Lower lobe of right lung (tissue), 2 donors: ENCODE measurements around the gene RTCB. TPM values are rescaled to one million over a fixed set of nuclear protein-coding genes. Genes with fewer than 3 reads are reported as not detected.

ENCODE experiments used
- ATAC-seq, 2 donors: fragments of 200-7000 bp; cut with Tn5 transposase; one replicate each; pipeline ENCODE4 v1.9.1; 2020 to 2022; ENCODE audit warnings: mild to moderate bottlenecking in 2 of 2, moderate library complexity in 2 of 2
- DNase-seq: peaks from one replicate; pipeline ENCODE4 v3.0.0-alpha.2; 2020
- H3K27ac ChIP-seq: fragments of 200-600 bp; one replicate; pipeline ENCODE4 v1.8.0; 2022
- H3K27me3 ChIP-seq: fragments of 200-600 bp; one replicate; pipeline ENCODE4 v1.8.0; 2022; ENCODE audit warnings: low read depth
- H3K36me3 ChIP-seq: fragments of 200-600 bp; one replicate; pipeline ENCODE4 v1.8.0; 2022; ENCODE audit warnings: mild to moderate bottlenecking
- H3K4me1 ChIP-seq: fragments of 200-600 bp; one replicate; pipeline ENCODE4 v1.8.0; 2022
- H3K4me3 ChIP-seq: fragments of 200-600 bp; one replicate; pipeline ENCODE4 v1.8.0; 2022; ENCODE audit warnings: mild to moderate bottlenecking
- H3K9me3 ChIP-seq: fragments of 200-600 bp; one replicate; pipeline ENCODE4 v1.8.0; 2022
- intact Hi-C: fragments of 100-400 bp; cut with DNase I; formaldehyde crosslinking; loops from one replicate; pipeline ENCODE4 v1.11.0; 2022
- total RNA-seq: library from RNA; stranded (reverse); fragmentation: NEBNext Ultra II Directional; extraction: Animal tissue kit (Norgen Biotek cat#: 25700); gene quantifications from one replicate; pipeline ENCODE4 v1.2.1, GENCODE V29; 2021
- TF ChIP-seq, protein P1 (sequence below): fragments of 200-600 bp; IDR thresholded peaks from one replicate; pipeline ENCODE4 v1.8.0; 2022; ENCODE audit warnings: antibody characterized with exemption, mild to moderate bottlenecking
- donor health status: DM: no; HTN: yes; CAD: no; lungs with severe emphysema.

Gene RTCB
- total RNA-seq, 1 donor from 2014 or later = 58.2 TPM

DNA sequence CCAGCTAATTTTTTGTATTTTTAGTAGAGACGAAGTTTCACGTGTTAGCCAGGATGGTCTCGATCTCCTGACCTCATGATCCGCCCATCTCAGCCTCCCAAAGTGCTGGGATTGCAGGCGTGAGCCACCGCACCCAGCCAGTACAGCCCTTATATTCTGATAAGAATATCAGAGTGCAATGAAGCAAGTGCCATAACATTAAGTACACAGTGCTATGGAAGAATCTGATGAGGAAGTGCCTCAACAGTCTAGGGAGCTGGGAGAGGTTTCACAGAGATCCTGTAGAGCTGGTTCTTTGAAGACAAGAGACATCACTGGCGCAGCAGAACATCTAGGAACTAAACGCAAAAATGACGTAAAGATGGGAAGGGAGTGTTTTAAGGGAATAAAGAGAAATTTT, 2.1 kb downstream of the RTCB start:
- peaks cover 42% of the 10 kb centered on the region for H3K36me3 ChIP-seq
- DNase-seq (no peak), ATAC-seq (no peak)
- no peak overlapping the region for H3K4me3 ChIP-seq
- H3K9me3 ChIP-seq = no peaks in the 10 kb centered on the region
- TF ChIP-seq, protein P1, sequence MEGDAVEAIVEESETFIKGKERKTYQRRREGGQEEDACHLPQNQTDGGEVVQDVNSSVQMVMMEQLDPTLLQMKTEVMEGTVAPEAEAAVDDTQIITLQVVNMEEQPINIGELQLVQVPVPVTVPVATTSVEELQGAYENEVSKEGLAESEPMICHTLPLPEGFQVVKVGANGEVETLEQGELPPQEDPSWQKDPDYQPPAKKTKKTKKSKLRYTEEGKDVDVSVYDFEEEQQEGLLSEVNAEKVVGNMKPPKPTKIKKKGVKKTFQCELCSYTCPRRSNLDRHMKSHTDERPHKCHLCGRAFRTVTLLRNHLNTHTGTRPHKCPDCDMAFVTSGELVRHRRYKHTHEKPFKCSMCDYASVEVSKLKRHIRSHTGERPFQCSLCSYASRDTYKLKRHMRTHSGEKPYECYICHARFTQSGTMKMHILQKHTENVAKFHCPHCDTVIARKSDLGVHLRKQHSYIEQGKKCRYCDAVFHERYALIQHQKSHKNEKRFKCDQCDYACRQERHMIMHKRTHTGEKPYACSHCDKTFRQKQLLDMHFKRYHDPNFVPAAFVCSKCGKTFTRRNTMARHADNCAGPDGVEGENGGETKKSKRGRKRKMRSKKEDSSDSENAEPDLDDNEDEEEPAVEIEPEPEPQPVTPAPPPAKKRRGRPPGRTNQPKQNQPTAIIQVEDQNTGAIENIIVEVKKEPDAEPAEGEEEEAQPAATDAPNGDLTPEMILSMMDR = no peak
- H3K4me1 ChIP-seq = peaks cover 23% of the 10 kb centered on the region
- no peak overlapping the region for H3K27ac ChIP-seq
- intact Hi-C loops = no loop called here
- H3K27me3 ChIP-seq = no peaks in the 10 kb centered on the region

DNA sequence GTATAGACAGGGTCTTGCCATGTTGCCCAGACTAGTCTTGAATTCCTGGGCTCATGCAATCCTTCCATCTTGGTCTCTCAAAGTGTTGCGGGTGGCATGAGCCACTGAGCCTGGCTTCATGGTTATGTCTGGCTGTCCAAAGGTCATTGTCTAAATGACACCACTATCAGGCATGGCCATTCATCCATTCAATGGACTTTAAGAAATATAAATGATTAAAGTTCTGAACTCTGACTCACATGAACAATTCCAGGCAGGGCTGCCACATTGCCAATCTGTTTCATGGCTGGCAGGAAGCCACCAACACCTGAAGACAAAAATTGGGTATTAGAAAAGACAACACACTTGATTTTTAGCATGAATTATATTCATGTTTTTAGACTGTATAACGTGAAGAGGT, 4.1 kb downstream of the RTCB start:
- no peaks in the 10 kb centered on the region for H3K27me3 ChIP-seq
- ATAC-seq (no peak), DNase-seq (no peak)
- TF ChIP-seq, protein P1 = no peak
- peak overlapping the region; percentile 31 for H3K27ac ChIP-seq
- no peak overlapping the region for H3K4me3 ChIP-seq
- intact Hi-C loops = no loop called here
- H3K4me1 ChIP-seq = peaks cover 23% of the 10 kb centered on the region
- no peaks in the 10 kb centered on the region for H3K9me3 ChIP-seq
- peaks cover 63% of the 10 kb centered on the region for H3K36me3 ChIP-seq

DNA sequence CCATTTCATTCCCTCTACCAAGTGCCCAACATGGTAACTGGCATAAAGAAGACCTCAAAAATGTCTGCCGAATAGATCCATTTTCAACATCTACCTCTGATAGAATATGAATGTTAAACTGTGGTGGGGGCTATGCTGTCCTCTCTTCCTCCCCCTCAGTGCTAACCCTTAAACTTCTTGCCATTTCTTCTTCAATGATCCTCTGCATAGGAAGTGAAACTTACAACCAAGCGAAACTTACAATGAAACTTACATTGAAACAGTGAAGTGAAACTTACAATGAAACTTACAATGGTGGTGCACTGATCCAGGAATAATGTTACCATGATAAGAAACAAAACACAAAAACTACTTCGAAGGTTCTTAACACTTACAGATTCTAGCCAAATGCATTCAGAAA, 4.7 kb downstream of the RTCB start:
- Histone ChIP-seq H3K9me3 (no peaks in the 10 kb centered on the region), H3K4me1 (peaks cover 23% of the 10 kb centered on the region), H3K4me3 (no peak overlapping the region), H3K36me3 (peaks cover 69% of the 10 kb centered on the region), H3K27me3 (no peaks in the 10 kb centered on the region), H3K27ac (peak overlapping the region; percentile 31)
- intact Hi-C loops = no loop called here
- ATAC-seq (no peak), DNase-seq (no peak)
- TF ChIP-seq, protein P1 = no peak

DNA sequence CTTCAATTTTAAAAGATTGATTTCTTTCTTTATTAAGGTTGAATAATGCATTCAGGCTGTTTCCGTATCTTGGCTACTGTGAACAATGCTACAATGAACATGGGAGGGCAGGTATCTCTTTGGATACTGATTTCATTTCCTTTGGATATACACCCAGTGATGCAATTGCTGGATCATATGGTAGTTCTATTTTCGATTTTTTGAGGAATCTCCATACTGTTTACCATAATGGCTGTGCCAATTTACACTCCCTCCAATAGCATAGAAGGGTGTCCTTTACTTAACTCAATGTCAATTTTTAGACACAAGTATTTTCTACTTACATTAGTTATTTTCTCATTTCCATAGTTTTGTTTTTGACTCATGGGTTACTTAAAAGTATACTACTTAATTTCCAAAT, 8.0 kb downstream of the RTCB start:
- no peaks in the 10 kb centered on the region for H3K27me3 ChIP-seq

DNA sequence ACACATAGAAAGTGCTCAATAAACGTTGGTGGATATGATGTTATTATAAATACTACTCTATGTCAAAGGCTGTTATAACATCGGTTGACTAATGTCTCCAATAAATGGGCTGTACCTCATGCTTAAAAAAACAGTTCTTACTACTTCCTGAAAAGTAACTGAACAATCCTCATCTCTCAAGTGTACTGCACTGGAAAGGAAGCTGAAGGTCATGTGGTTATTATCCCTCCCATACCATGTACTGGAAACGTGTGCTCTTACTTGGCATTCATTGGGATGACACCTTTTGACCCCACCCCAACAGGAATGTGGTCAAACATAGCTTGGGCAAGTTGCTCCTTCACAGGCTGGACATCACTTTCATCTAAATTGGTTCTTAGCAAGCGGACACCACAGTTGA, 10.6 kb downstream of the RTCB start:
- H3K9me3 ChIP-seq = no peaks in the 10 kb centered on the region
- no peak overlapping the region for H3K27ac ChIP-seq
- no peaks in the 10 kb centered on the region for H3K27me3 ChIP-seq
- intact Hi-C loops = no loop called here
- ATAC-seq = no peak
- no peak overlapping the region for H3K4me3 ChIP-seq
- peaks cover 100% of the 10 kb centered on the region for H3K36me3 ChIP-seq
- peaks cover 9% of the 10 kb centered on the region for H3K4me1 ChIP-seq
- TF ChIP-seq, protein P1 = no peak
- DNase-seq = no peak

More for the DNA sequence above, 8.0 kb downstream of the RTCB start:
- Histone ChIP-seq H3K4me1 (no peaks in the 10 kb centered on the region), H3K27ac (no peak overlapping the region), H3K4me3 (no peak overlapping the region), H3K9me3 (no peaks in the 10 kb centered on the region), H3K36me3 (peaks cover 98% of the 10 kb centered on the region)
- intact Hi-C loops = no loop called here
- ATAC-seq (no peak), DNase-seq (no peak)
- TF ChIP-seq, protein P1 = no peak

DNA sequence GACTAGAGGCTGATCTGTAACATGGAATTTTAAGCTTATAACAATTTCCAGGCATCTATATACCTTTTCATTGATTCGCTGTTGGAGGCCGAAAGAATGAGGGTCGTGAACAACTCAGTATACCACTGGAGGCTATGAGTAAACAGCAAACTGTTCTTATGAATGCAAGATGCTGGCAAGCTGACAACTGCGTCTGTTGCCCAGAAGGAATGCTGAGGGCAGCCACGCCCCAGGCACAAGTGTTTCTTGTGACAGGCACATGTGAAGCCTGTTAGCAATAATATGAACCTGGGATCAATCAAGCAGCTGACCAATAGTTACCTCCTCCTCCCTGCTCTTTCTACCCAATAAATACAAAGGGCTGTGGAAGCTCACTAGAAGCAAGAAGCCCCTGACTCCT, 15.3 kb downstream of the RTCB start:
- peaks cover 9% of the 10 kb centered on the region for H3K4me1 ChIP-seq
- ATAC-seq = peak; percentile 45 to 76
- no peaks in the 10 kb centered on the region for H3K9me3 ChIP-seq
- H3K27ac ChIP-seq = peak overlapping the region; percentile 18
- TF ChIP-seq, protein P1 = no peak
- peaks cover 100% of the 10 kb centered on the region for H3K36me3 ChIP-seq
- intact Hi-C loops = no loop called here
- peak; percentile 76 for DNase-seq
- no peaks in the 10 kb centered on the region for H3K27me3 ChIP-seq
- H3K4me3 ChIP-seq = no peak overlapping the region
